ENCODE measurements around the gene CCDC159. TPM values are rescaled to one million over a fixed set of nuclear protein-coding genes. Genes with fewer than 3 reads are reported as not detected.

The CCDC159 gene
- total and polyA plus RNA-seq, 2 of the 13 experiments (the other 11 are each of a cell fraction or from before 2014, with no cell fraction given), result 1.7 to 6.3 TPM

GRCh38 chr19:11375143-11375948 is 29.0 kb downstream of the CCDC159 start (continued):
- TF ChIP-seq HES4 (CRISPR knock-in tag; IDR thresholded peaks at IDR 0.05; ENCODE audit: borderline replicate concordance) (no peak), ZHX1 (CRISPR knock-in tag; IDR thresholded peaks at IDR 0.05; ENCODE audit: low read depth) (no peak), ZNF3 (CRISPR knock-in tag; IDR thresholded peaks at IDR 0.05) (no peak), MAZ (IDR thresholded peaks at IDR 0.05; ENCODE audit: borderline replicate concordance, low read depth, low read length) (no peak), MAZ (CRISPR knock-in tag; IDR thresholded peaks at IDR 0.05; ENCODE audit: low read depth) (no peak; the same call in 1 of the 2 replicates), STAT6 (CRISPR knock-in tag; IDR thresholded peaks at IDR 0.05; ENCODE audit: borderline replicate concordance) (no peak), FOXJ3 (CRISPR knock-in tag; IDR thresholded peaks at IDR 0.05; ENCODE audit: borderline replicate concordance) (no peak), ZNF784 (CRISPR knock-in tag; IDR thresholded peaks at IDR 0.05; ENCODE audit: borderline replicate concordance) (no peak), CREB1 (IDR thresholded peaks at IDR 0.05) (no peak), CREB1 (CRISPR knock-in tag; IDR thresholded peaks at IDR 0.05) (no peak), SNAPC4 (CRISPR knock-in tag; IDR thresholded peaks at IDR 0.05) (no peak), TERF1 (CRISPR knock-in tag; IDR thresholded peaks at IDR 0.05) (no peak), HMGA1 (CRISPR knock-in tag; conservative IDR thresholded peaks at IDR 0.05) (no peak), EHMT2 (IDR thresholded peaks at IDR 0.05; ENCODE audit: borderline replicate concordance, low read depth, low read length) (no peak), POLR2AphosphoS5 (IDR thresholded peaks at IDR 0.05; ENCODE audit: low read depth, low read length) (peak; percentile 87), ZNF761 (CRISPR knock-in tag; conservative IDR thresholded peaks at IDR 0.05) (no peak)
